Measurements from ENCODE around the gene STT3A.

DNA sequence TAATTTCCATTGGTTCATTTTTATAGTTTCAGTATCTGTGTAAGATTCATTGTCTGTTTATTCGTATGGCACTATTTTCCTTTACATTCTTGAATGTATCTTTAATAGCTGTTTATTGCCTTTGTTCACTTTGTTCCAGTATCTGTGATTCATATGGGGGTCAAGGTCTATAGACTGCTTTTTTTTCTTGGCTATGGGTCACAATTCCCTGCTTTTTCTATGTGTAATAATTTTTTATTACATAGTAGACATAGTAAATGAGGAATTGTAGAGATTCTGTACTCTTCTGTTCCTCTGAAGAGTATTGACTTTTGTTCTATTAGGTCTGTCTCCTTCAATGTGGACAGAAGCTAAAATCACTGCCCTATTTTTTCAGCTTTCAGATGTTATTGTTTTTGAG lies 77.5 kb downstream of the STT3A start:
- TF ChIP-seq ZNF274 (IDR thresholded peaks at IDR 0.05; ENCODE audit: low read depth, low read length), result no peak
- no peak for TF ChIP-seq YY1 (IDR thresholded peaks at IDR 0.05; ENCODE audit: insufficient read depth, insufficient read length)

Data from NT2/D1 (cell line).